ENCODE results near the gene LCA5L.

The LCA5L gene

GRCh38 chr21:39468559-39468958, 23.0 kb upstream of the LCA5L start:
- no peak for DNase-seq (ENCODE audit: extremely low spot score)
- no peak for TF ChIP-seq SP1 (IDR thresholded peaks at IDR 0.05)
- TF ChIP-seq L3MBTL2 (conservative IDR thresholded peaks at IDR 0.05) = no peak
- no peak for TF ChIP-seq LEF1 (IDR thresholded peaks at IDR 0.05; ENCODE audit: borderline replicate concordance)
- TF ChIP-seq FOXA1 (IDR thresholded peaks at IDR 0.05) = no peak
- no peak for TF ChIP-seq SUZ12 (IDR thresholded peaks at IDR 0.05)
- no peak for TF ChIP-seq NFRKB (IDR thresholded peaks at IDR 0.05)
- TF ChIP-seq TARDBP (IDR thresholded peaks at IDR 0.05) = no peak
- no peak for TF ChIP-seq ZNF384 (IDR thresholded peaks at IDR 0.05)
- TF ChIP-seq HDGF (IDR thresholded peaks at IDR 0.05; ENCODE audit: borderline replicate concordance) = no peak
- TF ChIP-seq ELF4 (IDR thresholded peaks at IDR 0.05) = no peak
- TF ChIP-seq, protein P1, sequence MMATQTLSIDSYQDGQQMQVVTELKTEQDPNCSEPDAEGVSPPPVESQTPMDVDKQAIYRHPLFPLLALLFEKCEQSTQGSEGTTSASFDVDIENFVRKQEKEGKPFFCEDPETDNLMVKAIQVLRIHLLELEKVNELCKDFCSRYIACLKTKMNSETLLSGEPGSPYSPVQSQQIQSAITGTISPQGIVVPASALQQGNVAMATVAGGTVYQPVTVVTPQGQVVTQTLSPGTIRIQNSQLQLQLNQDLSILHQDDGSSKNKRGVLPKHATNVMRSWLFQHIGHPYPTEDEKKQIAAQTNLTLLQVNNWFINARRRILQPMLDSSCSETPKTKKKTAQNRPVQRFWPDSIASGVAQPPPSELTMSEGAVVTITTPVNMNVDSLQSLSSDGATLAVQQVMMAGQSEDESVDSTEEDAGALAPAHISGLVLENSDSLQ (IDR thresholded peaks at IDR 0.05) = no peak
- no peak for TF ChIP-seq BHLHE40 (IDR thresholded peaks at IDR 0.05; ENCODE audit: borderline replicate concordance)
- CTCF ChIA-PET = no interaction called here
- POLR2A ChIA-PET = interaction anchor here (0.7 kb wide), 1 partner anchor 229 kb away, joined by 3 read pairs; no protein-coding TSS in a partner anchor

- POLR2A ChIA-PET = no interaction called here
- TF ChIP-seq ZNF384 (IDR thresholded peaks at IDR 0.05) (no peak), NFRKB (IDR thresholded peaks at IDR 0.05) (no peak), L3MBTL2 (conservative IDR thresholded peaks at IDR 0.05) (no peak), SUZ12 (IDR thresholded peaks at IDR 0.05) (no peak), CTBP1 (IDR thresholded peaks at IDR 0.05; ENCODE audit: borderline replicate concordance) (no peak), SP1 (IDR thresholded peaks at IDR 0.05) (no peak), FOXA1 (IDR thresholded peaks at IDR 0.05) (no peak), LEF1 (IDR thresholded peaks at IDR 0.05; ENCODE audit: borderline replicate concordance) (no peak), HDGF (IDR thresholded peaks at IDR 0.05; ENCODE audit: borderline replicate concordance) (no peak), FOXK2 (IDR thresholded peaks at IDR 0.05) (no peak), TARDBP (IDR thresholded peaks at IDR 0.05) (no peak), ELF4 (IDR thresholded peaks at IDR 0.05) (no peak), FOXM1 (IDR thresholded peaks at IDR 0.05; ENCODE audit: borderline replicate concordance) (no peak), BHLHE40 (IDR thresholded peaks at IDR 0.05; ENCODE audit: borderline replicate concordance) (no peak), ARNT (IDR thresholded peaks at IDR 0.05) (no peak)
- TF ChIP-seq, protein P1 (IDR thresholded peaks at IDR 0.05) = no peak
- DNase-seq (ENCODE audit: extremely low spot score) = no peak
- CTCF ChIA-PET = no interaction called here
These were observed 22.2 kb upstream of the LCA5L start for GRCh38 chr21:39467746-39468145.

- TF ChIP-seq SP1 (IDR thresholded peaks at IDR 0.05) (no peak), FOXM1 (IDR thresholded peaks at IDR 0.05; ENCODE audit: borderline replicate concordance) (no peak), L3MBTL2 (conservative IDR thresholded peaks at IDR 0.05) (no peak), FOXA1 (IDR thresholded peaks at IDR 0.05) (no peak), LEF1 (IDR thresholded peaks at IDR 0.05; ENCODE audit: borderline replicate concordance) (no peak), BHLHE40 (IDR thresholded peaks at IDR 0.05; ENCODE audit: borderline replicate concordance) (no peak), TARDBP (IDR thresholded peaks at IDR 0.05) (no peak), NFRKB (IDR thresholded peaks at IDR 0.05) (no peak), ZNF384 (IDR thresholded peaks at IDR 0.05) (no peak)
- TF ChIP-seq, protein P1 (IDR thresholded peaks at IDR 0.05) = no peak
- DNase-seq (ENCODE audit: extremely low spot score) = no peak
- CTCF ChIA-PET = no interaction called here
- POLR2A ChIA-PET = no interaction called here
These were observed 21.0 kb upstream of the LCA5L start for GRCh38 chr21:39466584-39466983.

GRCh38 chr21:39463308-39463707, 17.7 kb upstream of the LCA5L start:
- TF ChIP-seq, protein P1 (IDR thresholded peaks at IDR 0.05) = no peak
- no peak for TF ChIP-seq L3MBTL2 (conservative IDR thresholded peaks at IDR 0.05)
- ChIA-PET POLR2A (no interaction called here), CTCF (no interaction called here)
- no peak for DNase-seq (ENCODE audit: extremely low spot score)

- POLR2A ChIA-PET = no interaction called here
- TF ChIP-seq CTBP1 (IDR thresholded peaks at IDR 0.05; ENCODE audit: borderline replicate concordance) = no peak
- no peak for TF ChIP-seq HDGF (IDR thresholded peaks at IDR 0.05; ENCODE audit: borderline replicate concordance)
- TF ChIP-seq BHLHE40 (IDR thresholded peaks at IDR 0.05; ENCODE audit: borderline replicate concordance) = no peak
- no peak for TF ChIP-seq FOXA1 (IDR thresholded peaks at IDR 0.05)
- TF ChIP-seq, protein P1 (IDR thresholded peaks at IDR 0.05) = no peak
- no peak for TF ChIP-seq L3MBTL2 (conservative IDR thresholded peaks at IDR 0.05)
- no peak for TF ChIP-seq TARDBP (IDR thresholded peaks at IDR 0.05)
- no peak for DNase-seq (ENCODE audit: extremely low spot score)
- CTCF ChIA-PET = no interaction called here
These were observed 15.8 kb upstream of the LCA5L start for GRCh38 chr21:39461419-39461818.

GRCh38 chr21:39456665-39457064, 11.1 kb upstream of the LCA5L start:
- ChIA-PET POLR2A (no interaction called here), CTCF (no interaction called here)
- no peak for TF ChIP-seq NFRKB (IDR thresholded peaks at IDR 0.05)
- no peak for TF ChIP-seq FOXA1 (IDR thresholded peaks at IDR 0.05)
- no peak for TF ChIP-seq SUZ12 (IDR thresholded peaks at IDR 0.05)
- no peak for TF ChIP-seq BHLHE40 (IDR thresholded peaks at IDR 0.05; ENCODE audit: borderline replicate concordance)
- DNase-seq (ENCODE audit: extremely low spot score) = no peak

All from HEK293T (cell line).